BE2C (cell line): ENCODE data around the gene PROM1.

Experiments used
- DNase-seq: peaks from one replicate; pipeline ENCODE4 v3.0.0-alpha.2; 2020
- H3K27me3 ChIP-seq: fragments of 250-450 bp; sonication (Bioruptor Pico); 2 replicates; pipeline ENCODE4 v1.5.1; 2020; ENCODE audit warnings: mild to moderate bottlenecking
- H3K36me3 ChIP-seq: fragments of 250-450 bp; sonication (Bioruptor Pico); 2 replicates; pipeline ENCODE4 v1.5.1; 2020; ENCODE audit warnings: mild to moderate bottlenecking
- H3K4me1 ChIP-seq: fragments of 250-450 bp; sonication (Bioruptor Pico); 2 replicates; pipeline ENCODE4 v1.5.1; 2020
- H3K4me3 ChIP-seq: 2 replicates; pipeline ENCODE4 v1.5.1; 2011; ENCODE audit warnings: low read depth, low read length
- H3K9me3 ChIP-seq: fragments of 250-450 bp; sonication (Bioruptor Pico); 2 replicates; pipeline ENCODE4 v1.5.1; 2020
- TF ChIP-seq, protein P1 (sequence below): IDR thresholded peaks from 2 replicates; pipeline ENCODE4 v1.5.1; 2012; ENCODE audit warnings: mild to moderate bottlenecking, low read depth, low read length

PROM1 gene

DNA sequence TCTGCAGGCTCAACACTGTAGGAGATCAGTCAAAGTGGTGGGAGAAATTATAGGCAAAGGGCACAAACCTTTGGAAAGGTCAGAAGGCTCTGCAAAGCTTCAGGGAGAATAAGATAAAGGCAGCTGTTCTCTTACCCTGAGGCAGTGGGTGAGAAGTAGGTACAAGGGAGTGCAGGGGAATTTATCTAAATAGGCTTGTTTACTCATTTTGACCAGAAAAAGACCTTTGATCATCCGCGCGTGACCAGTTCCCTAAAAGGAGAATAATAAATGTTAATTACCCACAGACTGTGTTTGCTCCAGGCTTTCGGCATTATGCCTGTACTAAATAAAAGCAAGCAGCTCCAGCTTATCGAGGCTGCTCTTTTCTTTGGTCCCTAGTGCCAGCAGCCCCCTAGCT, 130.2 kb downstream of the PROM1 start:
- no peaks in the 10 kb centered on the region for H3K9me3 ChIP-seq
- no peak for DNase-seq
- no peaks in the 10 kb centered on the region for H3K27me3 ChIP-seq
- TF ChIP-seq, protein P1, sequence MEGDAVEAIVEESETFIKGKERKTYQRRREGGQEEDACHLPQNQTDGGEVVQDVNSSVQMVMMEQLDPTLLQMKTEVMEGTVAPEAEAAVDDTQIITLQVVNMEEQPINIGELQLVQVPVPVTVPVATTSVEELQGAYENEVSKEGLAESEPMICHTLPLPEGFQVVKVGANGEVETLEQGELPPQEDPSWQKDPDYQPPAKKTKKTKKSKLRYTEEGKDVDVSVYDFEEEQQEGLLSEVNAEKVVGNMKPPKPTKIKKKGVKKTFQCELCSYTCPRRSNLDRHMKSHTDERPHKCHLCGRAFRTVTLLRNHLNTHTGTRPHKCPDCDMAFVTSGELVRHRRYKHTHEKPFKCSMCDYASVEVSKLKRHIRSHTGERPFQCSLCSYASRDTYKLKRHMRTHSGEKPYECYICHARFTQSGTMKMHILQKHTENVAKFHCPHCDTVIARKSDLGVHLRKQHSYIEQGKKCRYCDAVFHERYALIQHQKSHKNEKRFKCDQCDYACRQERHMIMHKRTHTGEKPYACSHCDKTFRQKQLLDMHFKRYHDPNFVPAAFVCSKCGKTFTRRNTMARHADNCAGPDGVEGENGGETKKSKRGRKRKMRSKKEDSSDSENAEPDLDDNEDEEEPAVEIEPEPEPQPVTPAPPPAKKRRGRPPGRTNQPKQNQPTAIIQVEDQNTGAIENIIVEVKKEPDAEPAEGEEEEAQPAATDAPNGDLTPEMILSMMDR: no peak
- H3K4me1 ChIP-seq: no peaks in the 10 kb centered on the region
- no peaks in the 10 kb centered on the region for H3K36me3 ChIP-seq
- no peak overlapping the region for H3K4me3 ChIP-seq

GRCh38 chr4:15951781-15952180, 132.0 kb downstream of the PROM1 start:
- Histone ChIP-seq H3K27me3 (no peaks in the 10 kb centered on the region; the same call in 1 of the 2 replicates), H3K4me1 (no peaks in the 10 kb centered on the region), H3K36me3 (no peaks in the 10 kb centered on the region), H3K4me3 (no peak overlapping the region), H3K9me3 (no peaks in the 10 kb centered on the region)
- no peak for DNase-seq
- TF ChIP-seq, protein P1: no peak

GRCh38 chr4:15948826-15949225, 135.0 kb downstream of the PROM1 start:
- TF ChIP-seq, protein P1: no peak
- no peaks in the 10 kb centered on the region for H3K9me3 ChIP-seq
- no peaks in the 10 kb centered on the region for H3K36me3 ChIP-seq
- DNase-seq: no peak
- H3K27me3 ChIP-seq: no peaks in the 10 kb centered on the region; the same call in none of the 2 replicates
- H3K4me1 ChIP-seq: no peaks in the 10 kb centered on the region
- no peak overlapping the region for H3K4me3 ChIP-seq

- H3K4me3 ChIP-seq: no peak overlapping the region
- no peaks in the 10 kb centered on the region for H3K36me3 ChIP-seq
- TF ChIP-seq, protein P1: no peak
- H3K9me3 ChIP-seq: no peaks in the 10 kb centered on the region
- no peak for DNase-seq
- H3K27me3 ChIP-seq: no peaks in the 10 kb centered on the region; the same call in none of the 2 replicates
- H3K4me1 ChIP-seq: no peaks in the 10 kb centered on the region
Observed at GRCh38 chr4:15947684-15948083, 136.1 kb downstream of the PROM1 start.

GRCh38 chr4:15945516-15945915, 138.3 kb downstream of the PROM1 start:
- TF ChIP-seq, protein P1: no peak
- no peaks in the 10 kb centered on the region for H3K36me3 ChIP-seq
- H3K9me3 ChIP-seq: no peaks in the 10 kb centered on the region
- no peaks in the 10 kb centered on the region; the same call in none of the 2 replicates for H3K27me3 ChIP-seq
- no peak overlapping the region for H3K4me3 ChIP-seq
- no peak for DNase-seq
- H3K4me1 ChIP-seq: no peaks in the 10 kb centered on the region

- Histone ChIP-seq H3K27me3 (peaks cover 4% of the 10 kb centered on the region), H3K4me1 (no peaks in the 10 kb centered on the region), H3K4me3 (no peak overlapping the region), H3K36me3 (no peaks in the 10 kb centered on the region), H3K9me3 (no peaks in the 10 kb centered on the region)
- no peak for DNase-seq
- TF ChIP-seq, protein P1: no peak
Observed at GRCh38 chr4:15944895-15945294, 138.9 kb downstream of the PROM1 start.
